ENCODE data around the gene RPLP2.

- TF ChIP-seq, protein P1, sequence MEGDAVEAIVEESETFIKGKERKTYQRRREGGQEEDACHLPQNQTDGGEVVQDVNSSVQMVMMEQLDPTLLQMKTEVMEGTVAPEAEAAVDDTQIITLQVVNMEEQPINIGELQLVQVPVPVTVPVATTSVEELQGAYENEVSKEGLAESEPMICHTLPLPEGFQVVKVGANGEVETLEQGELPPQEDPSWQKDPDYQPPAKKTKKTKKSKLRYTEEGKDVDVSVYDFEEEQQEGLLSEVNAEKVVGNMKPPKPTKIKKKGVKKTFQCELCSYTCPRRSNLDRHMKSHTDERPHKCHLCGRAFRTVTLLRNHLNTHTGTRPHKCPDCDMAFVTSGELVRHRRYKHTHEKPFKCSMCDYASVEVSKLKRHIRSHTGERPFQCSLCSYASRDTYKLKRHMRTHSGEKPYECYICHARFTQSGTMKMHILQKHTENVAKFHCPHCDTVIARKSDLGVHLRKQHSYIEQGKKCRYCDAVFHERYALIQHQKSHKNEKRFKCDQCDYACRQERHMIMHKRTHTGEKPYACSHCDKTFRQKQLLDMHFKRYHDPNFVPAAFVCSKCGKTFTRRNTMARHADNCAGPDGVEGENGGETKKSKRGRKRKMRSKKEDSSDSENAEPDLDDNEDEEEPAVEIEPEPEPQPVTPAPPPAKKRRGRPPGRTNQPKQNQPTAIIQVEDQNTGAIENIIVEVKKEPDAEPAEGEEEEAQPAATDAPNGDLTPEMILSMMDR (IDR thresholded peaks at IDR 0.05 in 4 of 5, conservative IDR thresholded peaks at IDR 0.05 in 1 of 5) = no peak
- no peak for TF ChIP-seq POLR2A (IDR thresholded peaks at IDR 0.05)
These were observed 46.7 kb upstream of the RPLP2 start for GRCh38 chr11:763073-763463.
